Pons (tissue), 1 donor: ENCODE measurements around the gene RABGAP1.
A peak's percentile ranks its signal among the peaks of the same experiment; 100 is the strongest.
"Not testable (repeated sequence)": the region's sequence is repeated elsewhere in the genome, so short reads cannot be mapped to it uniquely, and the experiment has no call there.

ENCODE experiments used
- DNase-seq: peaks from one replicate; pipeline ENCODE4 v3.0.0-alpha.2; 2016; ENCODE audit warnings: low spot score

RABGAP1 gene

DNA sequence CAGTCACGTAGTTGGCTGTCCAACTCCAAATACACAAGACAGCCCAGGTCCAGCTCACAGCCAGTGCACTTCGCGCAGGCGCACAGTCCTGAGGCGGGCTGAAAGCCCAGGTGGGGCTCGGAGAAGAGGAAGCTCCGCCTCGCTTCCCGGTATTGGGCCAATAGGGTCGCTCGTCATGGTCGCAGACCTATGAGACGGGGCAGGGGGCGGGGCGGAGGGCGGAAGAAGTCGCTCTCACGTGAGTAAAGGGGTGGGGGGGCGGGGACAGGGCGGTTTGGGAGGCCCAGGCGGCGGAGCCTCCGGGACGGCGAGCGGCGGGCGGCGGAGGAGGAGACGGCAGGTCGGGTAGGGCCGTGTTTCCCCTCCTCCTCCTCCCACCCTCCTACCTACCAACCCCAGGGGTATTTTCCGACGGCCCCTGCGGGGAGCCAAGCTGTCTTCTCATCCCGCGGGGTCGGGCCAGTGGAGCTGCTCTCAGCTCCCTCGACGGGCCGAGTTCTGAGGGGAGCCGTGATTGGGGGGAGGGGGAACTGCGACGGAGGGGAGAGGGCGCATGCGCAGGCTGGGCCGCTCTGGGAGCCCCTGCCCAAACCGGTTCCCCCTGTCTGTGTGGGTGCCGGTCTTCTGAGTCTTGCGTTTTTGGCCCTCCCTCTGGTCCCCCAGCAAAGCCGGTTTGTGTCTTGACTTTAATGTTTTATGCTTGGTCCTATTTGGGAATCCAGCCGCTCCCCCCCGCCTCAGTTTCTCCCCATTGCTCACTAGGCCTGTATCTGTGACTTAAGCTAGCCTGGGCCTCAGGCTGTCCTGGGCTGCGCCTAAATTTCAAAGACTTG, at the start of gene RABGAP1:
Gene RABGAP1 (plus strand): TSS at position 272 of the 833 bp plus-strand sequence. CDS start 16,040 bp downstream, outside the sequence.
- DNase-seq = peak; percentile 99

DNA sequence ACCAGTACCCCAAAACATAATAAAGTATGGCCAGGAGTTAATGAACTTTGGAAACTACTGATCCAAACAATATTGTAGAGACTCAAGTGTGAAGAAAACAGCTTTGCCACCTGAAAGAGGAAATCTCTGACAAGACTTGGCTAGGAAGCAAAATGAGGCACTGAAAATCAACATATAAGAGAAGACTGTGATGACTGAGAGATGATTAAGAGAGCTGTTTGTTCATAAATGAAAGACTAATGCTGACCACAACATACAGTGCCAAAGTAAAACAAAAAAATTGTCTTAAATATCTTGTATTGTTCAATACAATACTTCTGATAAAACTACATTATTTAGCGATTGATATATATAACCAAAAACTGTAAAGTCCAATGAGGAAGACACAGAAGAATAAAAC, 42.9 kb upstream of the RABGAP1 start:
- DNase-seq = no peak

DNA sequence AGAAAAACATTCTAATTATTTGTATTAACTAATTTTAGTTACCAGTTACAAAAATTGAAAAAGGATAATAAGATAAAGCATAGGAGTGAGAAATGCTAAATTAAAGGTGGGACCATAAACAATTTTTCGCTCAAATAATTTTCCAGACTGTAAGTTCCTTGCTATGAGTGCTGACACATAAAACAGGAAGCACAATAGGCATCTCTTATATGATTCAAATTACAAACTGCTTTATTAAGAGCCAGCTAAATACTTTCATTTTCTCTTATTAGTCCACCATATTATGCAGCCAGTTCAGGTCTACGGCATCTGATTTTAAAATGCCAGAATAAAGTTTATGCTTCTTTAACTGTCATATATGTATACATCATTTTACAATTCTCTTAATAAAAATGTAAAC, 40.0 kb upstream of the RABGAP1 start:
- no peak for DNase-seq

GRCh38 chr9:122904466-122904822, 36.4 kb upstream of the RABGAP1 start:
- peak; percentile 38 for DNase-seq

GRCh38 chr9:122904823-122905710, 35.8 kb upstream of the RABGAP1 start, which contains the start of gene RC3H2:
TSS of gene RC3H2 (minus strand) at chr9:122905359. CDS start at chr9:122897509, 7,850 bp downstream.
- DNase-seq = peak; percentile 100

DNA sequence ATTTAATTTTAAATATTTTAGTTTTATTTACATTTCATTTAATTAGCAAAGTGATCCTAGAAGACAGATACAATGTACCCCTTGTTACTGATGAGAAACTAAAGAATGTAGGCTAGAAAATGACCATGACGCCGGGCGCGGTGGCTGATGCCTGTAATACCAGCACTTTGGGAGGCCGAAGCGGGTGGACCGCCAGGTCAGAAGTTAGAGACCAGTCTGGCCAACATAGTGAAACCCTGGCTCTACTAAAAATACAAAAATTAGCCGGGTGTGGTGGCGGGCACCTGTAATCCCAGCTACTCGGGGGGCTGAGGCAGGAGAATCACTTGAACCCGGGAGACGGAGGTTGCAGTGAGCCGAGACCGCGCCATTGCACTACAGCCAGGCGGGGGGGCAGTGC, 34.7 kb upstream of the RABGAP1 start:
- not testable (repeated sequence) for DNase-seq

- DNase-seq = no peak
These were observed 28.2 kb upstream of the RABGAP1 start for GRCh38 chr9:122912671-122912963.

DNA sequence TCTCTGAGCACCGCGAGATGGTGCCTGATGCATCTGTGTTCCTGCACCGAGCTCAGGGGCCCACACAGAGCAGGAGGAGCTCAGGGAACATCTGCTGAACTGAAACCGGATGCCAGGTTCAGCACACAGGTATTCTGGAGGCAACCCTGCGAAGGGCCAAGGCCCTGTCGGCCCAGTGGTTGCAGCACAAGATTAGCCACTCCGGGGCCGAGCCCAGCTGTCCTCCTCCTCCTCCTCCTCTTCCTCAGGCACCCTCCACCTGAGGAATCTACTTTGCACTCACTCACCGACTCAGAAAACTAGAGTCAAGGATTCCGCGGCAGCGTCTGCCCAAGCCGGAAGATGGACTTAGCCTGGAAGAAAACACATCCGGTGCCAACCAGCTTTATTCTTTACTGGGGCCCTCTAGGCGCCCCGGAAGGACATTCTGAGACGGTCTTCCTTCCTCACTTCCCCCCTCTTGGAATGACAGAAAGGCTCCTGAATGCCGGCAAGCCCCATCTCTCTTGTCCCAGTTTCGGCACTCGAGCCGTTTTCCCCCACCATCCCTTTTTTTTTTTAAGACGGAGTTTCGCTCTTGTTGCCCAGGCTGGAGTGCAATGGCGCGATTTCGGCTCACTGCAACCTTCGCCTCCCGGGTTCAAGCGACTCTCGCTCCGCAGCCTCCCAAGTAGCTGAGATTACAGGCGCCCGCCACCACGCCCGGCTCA, 27.7 kb upstream of the RABGAP1 start, which contains the start of gene ZBTB6:
Gene ZBTB6 (minus strand): TSS at position 360 of the 710 bp plus-strand sequence. CDS start 1,251 bp downstream, outside the sequence.
- DNase-seq = peak; percentile 96

GRCh38 chr9:122918310-122918709, 22.5 kb upstream of the RABGAP1 start:
- DNase-seq = no peak

DNA sequence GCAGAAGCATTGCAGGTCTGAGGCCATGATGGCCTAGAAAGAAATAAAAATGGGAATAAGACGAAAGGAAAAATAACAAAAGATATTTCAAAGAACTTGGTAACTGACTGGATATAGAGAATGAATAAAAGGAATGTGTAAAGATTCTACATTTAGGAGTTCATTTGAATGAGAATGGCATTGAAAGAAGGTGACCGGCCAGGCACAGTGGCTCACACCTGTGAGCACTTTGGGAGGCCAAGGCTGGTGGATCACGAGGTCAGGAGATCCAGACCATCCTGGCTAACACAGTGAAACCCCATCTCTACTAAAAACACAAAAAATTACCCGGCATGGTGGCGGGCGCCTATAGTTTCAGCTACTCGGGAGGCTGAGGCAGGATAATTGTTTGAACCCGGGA, 18.1 kb upstream of the RABGAP1 start:
- no peak for DNase-seq

- no peak for DNase-seq
These were observed 16.9 kb upstream of the RABGAP1 start for GRCh38 chr9:122923947-122924346.

DNA sequence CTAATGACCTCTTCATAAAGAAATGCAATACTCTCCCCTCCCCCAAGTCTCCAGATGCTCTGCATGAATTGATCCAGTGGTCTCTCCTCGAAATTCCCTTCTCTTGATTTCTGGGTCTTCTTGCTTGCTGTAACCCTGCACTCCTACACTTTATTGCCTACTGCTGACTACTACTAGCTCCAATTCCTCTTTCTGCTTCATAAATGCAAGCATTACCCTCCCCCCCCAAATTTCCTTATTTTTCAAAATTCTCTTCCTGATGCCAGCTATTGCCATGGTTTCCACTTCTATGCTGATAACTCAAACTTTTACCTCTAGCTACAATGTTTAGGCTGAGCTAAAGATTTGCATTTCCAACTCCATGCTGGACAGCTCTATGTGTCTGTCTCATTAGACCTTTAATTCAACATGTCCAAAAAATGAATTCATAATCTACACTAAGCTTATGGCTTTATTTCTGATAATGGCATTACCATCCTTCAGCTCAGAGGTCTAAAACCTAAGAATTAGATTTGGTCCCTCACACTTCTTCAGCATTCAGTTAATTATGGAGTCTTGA, 10.9 kb upstream of the RABGAP1 start:
- DNase-seq = no peak

GRCh38 chr9:122930541-122931225, 10.1 kb upstream of the RABGAP1 start:
- no peak for DNase-seq

- DNase-seq = peak; percentile 97
These were observed 9.3 kb upstream of the RABGAP1 start, which contains the start of gene ZBTB26 for GRCh38 chr9:122931226-122932121. TSS of gene ZBTB26 (minus strand) at chr9:122931512. CDS start at chr9:122919934, 11,578 bp downstream.

- no peak for DNase-seq
These were observed 4.4 kb upstream of the RABGAP1 start for GRCh38 chr9:122936464-122936863.

- DNase-seq = no peak
These were observed 3.9 kb upstream of the RABGAP1 start for GRCh38 chr9:122936883-122937282.

- DNase-seq = no peak
These were observed 1.2 kb upstream of the RABGAP1 start for GRCh38 chr9:122939601-122940000.

DNA sequence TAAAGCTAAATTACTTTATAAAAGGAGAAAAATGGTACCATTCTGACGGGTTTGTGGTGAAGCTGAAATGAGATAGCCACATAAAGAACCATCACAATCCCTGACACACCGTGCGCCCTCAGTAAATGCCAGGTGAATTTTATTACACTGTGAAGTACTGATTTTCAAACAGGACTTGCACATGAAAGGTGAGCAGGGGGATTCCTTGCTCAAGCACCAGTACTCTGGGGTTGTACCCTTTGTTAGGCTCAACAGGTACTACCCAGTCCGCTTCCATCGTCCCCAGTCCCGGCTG, 419 bp upstream of the RABGAP1 start:
- DNase-seq = no peak

GRCh38 chr9:122941582-122942234, 888 bp downstream of the RABGAP1 start:
- peak; percentile 58 for DNase-seq
